ENCODE results near the gene STXBP2. TPM values are rescaled to one million over a fixed set of nuclear protein-coding genes. Genes with fewer than 3 reads are reported as not detected.
A peak's percentile ranks its signal among the peaks of the same experiment; 100 is the strongest.

The STXBP2 gene
- total and polyA plus RNA-seq, 9 donors: 1.6 to 12.4 (median 5.1) TPM

- Histone ChIP-seq H3K27ac (ENCODE audit: low read length) (no peak within 1 kb of the TSS), H3K9me3 (replicated peaks; ENCODE audit: control insufficient read depth, low read depth, low read length) (peaks cover under 1% of the 10 kb centered on the region), H3K27me3 (ENCODE audit: control insufficient read depth, insufficient read depth, low read length) (peaks cover 22% of the 10 kb centered on the region), H3K4me1 (ENCODE audit: control insufficient read depth, insufficient read depth, low read length) (peaks cover 18% of the 10 kb centered on the region), H3K36me3 (ENCODE audit: control insufficient read depth, insufficient read depth, low read length) (no peaks in the 10 kb centered on the region), H3K4me3 (ENCODE audit: low read length) (no peak within 1 kb of the TSS)
- 58% methylated on average over 8 of the region's 9 CpGs for WGBS (ENCODE audit: insufficient coverage)
- DNase-seq: no peak
These were observed 31.9 kb downstream of the STXBP2 start, which contains the start of gene RETN for GRCh38 chr19:7668842-7669241. RETN (plus strand) TSS chr19:7669049; CDS start chr19:7669327, 278 bp downstream.

DNA sequence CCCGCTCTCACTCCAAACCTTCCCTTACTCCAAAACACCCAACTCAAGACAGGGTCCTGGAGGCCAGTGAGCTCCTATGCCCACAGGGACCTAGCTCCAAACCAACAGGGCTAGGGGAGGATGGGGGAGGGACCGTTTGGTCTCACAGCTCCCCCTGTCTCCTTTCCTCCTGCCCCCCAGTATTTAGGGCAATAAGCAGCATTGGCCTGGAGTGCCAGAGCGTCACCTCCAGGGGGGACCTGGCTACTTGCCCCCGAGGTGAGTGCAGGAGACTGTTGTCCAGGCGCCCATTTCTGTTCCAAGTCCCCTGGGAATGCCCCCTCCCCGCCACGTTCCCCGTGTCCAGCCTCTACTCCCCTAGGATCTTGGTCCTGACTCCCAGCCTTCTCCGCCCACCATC, 32.7 kb downstream of the STXBP2 start:
- Histone ChIP-seq H3K4me3 (ENCODE audit: low read length) (no peak overlapping the region), H3K27ac (ENCODE audit: low read length) (no peak overlapping the region), H3K9me3 (replicated peaks; ENCODE audit: control insufficient read depth, low read depth, low read length) (peaks cover 3% of the 10 kb centered on the region), H3K36me3 (ENCODE audit: control insufficient read depth, insufficient read depth, low read length) (no peaks in the 10 kb centered on the region), H3K27me3 (ENCODE audit: control insufficient read depth, insufficient read depth, low read length) (peaks cover 22% of the 10 kb centered on the region), H3K4me1 (ENCODE audit: control insufficient read depth, insufficient read depth, low read length) (peaks cover 12% of the 10 kb centered on the region)
- no peak for DNase-seq
- WGBS (ENCODE audit: insufficient coverage): 24% methylated on average over 8 of the region's 9 CpGs

- 1% methylated on average over 38 of the region's 43 CpGs for WGBS (ENCODE audit: insufficient coverage)
- Histone ChIP-seq H3K9me3 (replicated peaks; ENCODE audit: control insufficient read depth, low read depth, low read length) (peaks cover 3% of the 10 kb centered on the region), H3K4me3 (ENCODE audit: low read length) (peak overlapping the region; percentile 24), H3K27ac (ENCODE audit: low read length) (no peak overlapping the region), H3K36me3 (ENCODE audit: control insufficient read depth, insufficient read depth, low read length) (no peaks in the 10 kb centered on the region), H3K27me3 (ENCODE audit: control insufficient read depth, insufficient read depth, low read length) (peaks cover 22% of the 10 kb centered on the region), H3K4me1 (ENCODE audit: control insufficient read depth, insufficient read depth, low read length) (peaks cover 6% of the 10 kb centered on the region)
- peak; percentile 35 for DNase-seq
These were observed 33.4 kb downstream of the STXBP2 start for GRCh38 chr19:7670150-7670783.

- 21% methylated on average over 6 of the region's 9 CpGs for WGBS (ENCODE audit: insufficient coverage)
- Histone ChIP-seq H3K27me3 (ENCODE audit: control insufficient read depth, insufficient read depth, low read length) (peaks cover 22% of the 10 kb centered on the region), H3K9me3 (replicated peaks; ENCODE audit: control insufficient read depth, low read depth, low read length) (peaks cover 3% of the 10 kb centered on the region), H3K4me3 (ENCODE audit: low read length) (no peak overlapping the region), H3K4me1 (ENCODE audit: control insufficient read depth, insufficient read depth, low read length) (peaks cover 4% of the 10 kb centered on the region), H3K36me3 (ENCODE audit: control insufficient read depth, insufficient read depth, low read length) (no peaks in the 10 kb centered on the region), H3K27ac (ENCODE audit: low read length) (no peak overlapping the region)
- DNase-seq: no peak
These were observed 33.9 kb downstream of the STXBP2 start for GRCh38 chr19:7670790-7671189.

GRCh38 chr19:7672522-7672921, 35.6 kb downstream of the STXBP2 start:
- DNase-seq: no peak
- H3K4me1 ChIP-seq (ENCODE audit: control insufficient read depth, insufficient read depth, low read length): peaks cover 4% of the 10 kb centered on the region
- H3K9me3 ChIP-seq (replicated peaks; ENCODE audit: control insufficient read depth, low read depth, low read length): peaks cover 3% of the 10 kb centered on the region
- H3K27me3 ChIP-seq (ENCODE audit: control insufficient read depth, insufficient read depth, low read length): peaks cover 30% of the 10 kb centered on the region
- H3K36me3 ChIP-seq (ENCODE audit: control insufficient read depth, insufficient read depth, low read length): no peaks in the 10 kb centered on the region
- 39% methylated on average over 8 of the region's 9 CpGs for WGBS (ENCODE audit: insufficient coverage)
- no peak overlapping the region for H3K27ac ChIP-seq (ENCODE audit: low read length)
- no peak overlapping the region for H3K4me3 ChIP-seq (ENCODE audit: low read length)

DNA sequence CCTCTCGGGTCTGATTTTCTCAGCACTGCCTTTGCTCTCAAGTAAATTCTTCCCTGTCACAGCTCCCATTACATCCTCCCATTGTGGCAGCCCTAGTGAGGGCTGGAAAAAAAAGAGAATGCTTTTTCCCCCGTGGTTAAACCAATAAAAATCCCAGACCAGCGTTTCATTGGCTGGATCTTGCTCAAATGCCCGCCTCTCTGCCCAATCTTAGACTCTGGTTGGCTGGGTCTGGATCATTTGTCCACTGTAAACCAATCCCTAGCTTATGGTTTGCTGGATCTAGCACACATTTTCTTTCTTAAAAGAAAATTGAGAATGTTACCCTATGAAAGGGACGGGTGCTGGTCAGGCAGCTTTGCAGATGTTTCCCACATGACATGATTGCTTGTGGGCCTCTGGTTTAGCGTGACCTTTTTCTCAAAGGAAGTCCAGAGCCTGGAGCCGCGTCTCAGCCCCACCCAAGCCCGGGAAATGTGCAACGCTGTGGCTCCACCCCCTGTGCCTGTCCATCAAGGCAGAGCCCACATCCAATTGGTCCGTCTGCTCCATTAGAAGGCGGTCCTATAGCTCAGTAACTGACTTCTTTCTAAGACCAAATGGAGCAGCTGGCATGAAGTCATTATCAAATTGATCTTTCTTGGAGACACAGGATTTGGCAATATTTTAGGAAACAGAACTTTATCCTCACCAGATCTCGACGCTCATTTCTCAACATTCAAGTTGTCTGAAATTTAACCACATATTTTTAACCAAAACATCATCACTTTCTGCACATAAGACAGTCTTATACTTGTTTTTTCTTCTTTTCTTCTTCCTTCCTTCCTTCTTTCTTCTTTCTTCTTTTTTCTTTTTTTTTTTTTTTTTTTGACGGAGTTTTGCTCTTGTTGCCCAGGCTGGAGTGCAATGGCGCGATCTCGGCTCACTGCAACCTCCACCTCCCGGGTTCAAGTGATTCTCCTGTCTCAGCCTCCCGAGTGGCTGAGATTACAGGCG, 37.4 kb downstream of the STXBP2 start:
- DNase-seq: peak; percentile 70
- H3K27me3 ChIP-seq (ENCODE audit: control insufficient read depth, insufficient read depth, low read length): peaks cover 28% of the 10 kb centered on the region
- no peak overlapping the region for H3K27ac ChIP-seq (ENCODE audit: low read length)

DNA sequence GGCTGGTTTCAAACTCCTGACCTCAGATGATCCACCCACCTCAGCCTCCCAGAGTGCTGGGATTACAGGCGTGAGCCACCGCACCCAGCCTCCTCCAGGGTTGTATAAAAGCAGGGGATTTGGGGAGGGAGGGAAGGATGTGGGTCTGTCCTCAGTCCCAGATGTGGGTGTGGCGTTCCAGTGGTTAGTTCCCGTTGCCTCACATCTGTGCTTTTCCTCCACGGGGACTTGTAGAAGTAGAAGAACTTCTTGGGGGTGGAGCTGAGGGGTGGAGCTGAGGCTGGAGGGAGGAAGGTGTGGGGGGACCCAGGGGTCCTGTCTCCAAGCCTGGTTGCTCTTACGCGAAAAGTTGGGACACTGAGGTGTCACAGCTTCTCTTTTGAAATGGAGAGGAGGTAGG, 39.5 kb downstream of the STXBP2 start:
- Histone ChIP-seq H3K36me3 (ENCODE audit: control insufficient read depth, insufficient read depth, low read length) (no peaks in the 10 kb centered on the region), H3K9me3 (replicated peaks; ENCODE audit: control insufficient read depth, low read depth, low read length) (peaks cover 3% of the 10 kb centered on the region), H3K4me1 (ENCODE audit: control insufficient read depth, insufficient read depth, low read length) (peaks cover 5% of the 10 kb centered on the region), H3K27ac (ENCODE audit: low read length) (no peak overlapping the region), H3K4me3 (ENCODE audit: low read length) (no peak overlapping the region), H3K27me3 (ENCODE audit: control insufficient read depth, insufficient read depth, low read length) (peaks cover 15% of the 10 kb centered on the region)
- no peak for DNase-seq
- WGBS (ENCODE audit: insufficient coverage): 24% methylated on average over 3 of the region's 7 CpGs

More for the DNA sequence above, 37.4 kb downstream of the STXBP2 start:
- 37% methylated on average over 10 of the region's 21 CpGs for WGBS (ENCODE audit: insufficient coverage)
- Histone ChIP-seq H3K9me3 (replicated peaks; ENCODE audit: control insufficient read depth, low read depth, low read length) (peaks cover 3% of the 10 kb centered on the region), H3K36me3 (ENCODE audit: control insufficient read depth, insufficient read depth, low read length) (no peaks in the 10 kb centered on the region), H3K4me1 (ENCODE audit: control insufficient read depth, insufficient read depth, low read length) (peaks cover 4% of the 10 kb centered on the region), H3K4me3 (ENCODE audit: low read length) (no peak overlapping the region)

GRCh38 chr19:7676854-7677253, 39.9 kb downstream of the STXBP2 start, which contains the start of gene MCEMP1:
MCEMP1 (plus strand) TSS chr19:7677090; CDS start chr19:7677121, 31 bp downstream.
- WGBS (ENCODE audit: insufficient coverage): 38% methylated on average over 8 of the region's 10 CpGs
- H3K4me1 ChIP-seq (ENCODE audit: control insufficient read depth, insufficient read depth, low read length): peaks cover 10% of the 10 kb centered on the region
- peaks cover 3% of the 10 kb centered on the region for H3K9me3 ChIP-seq (replicated peaks; ENCODE audit: control insufficient read depth, low read depth, low read length)
- DNase-seq: no peak
- no peak within 1 kb of the TSS for H3K4me3 ChIP-seq (ENCODE audit: low read length)
- peaks cover 12% of the 10 kb centered on the region for H3K27me3 ChIP-seq (ENCODE audit: control insufficient read depth, insufficient read depth, low read length)
- no peak within 1 kb of the TSS for H3K27ac ChIP-seq (ENCODE audit: low read length)
- no peaks in the 10 kb centered on the region for H3K36me3 ChIP-seq (ENCODE audit: control insufficient read depth, insufficient read depth, low read length)

DNA sequence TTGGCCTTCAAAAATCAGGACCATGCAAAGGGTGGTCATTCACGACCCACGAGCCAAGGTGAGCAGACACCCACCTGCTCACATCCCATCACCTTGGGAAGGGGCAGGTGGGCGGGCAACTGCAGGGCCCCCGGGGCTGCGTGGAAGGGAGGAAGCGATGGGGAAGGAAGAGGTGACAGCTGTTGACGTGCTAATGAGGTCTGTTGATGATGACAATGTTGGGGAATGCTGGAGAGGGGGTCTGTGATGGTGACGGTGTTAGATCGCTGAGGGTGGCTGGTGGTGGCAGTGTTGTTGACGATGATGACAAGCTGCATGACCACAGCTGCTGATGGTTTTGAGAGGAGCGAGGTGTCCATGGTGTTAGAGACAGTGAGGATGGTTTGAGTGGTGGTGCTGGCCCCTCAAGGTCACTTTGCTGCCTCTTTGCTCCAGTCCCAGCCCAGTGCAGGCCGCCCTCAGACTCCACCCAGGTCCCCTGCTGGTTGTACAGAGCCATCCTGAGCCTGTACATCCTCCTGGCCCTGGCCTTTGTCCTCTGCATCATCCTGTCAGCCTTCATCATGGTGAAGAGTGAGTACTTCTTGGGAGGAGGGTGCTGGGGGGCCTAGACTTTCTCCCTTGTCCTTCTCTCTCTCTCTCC, 40.9 kb downstream of the STXBP2 start:
- peaks cover 12% of the 10 kb centered on the region for H3K4me1 ChIP-seq (ENCODE audit: control insufficient read depth, insufficient read depth, low read length)
- H3K4me3 ChIP-seq (ENCODE audit: low read length): no peak overlapping the region
- no peak for DNase-seq
- 40% methylated on average over 10 of the region's 12 CpGs for WGBS (ENCODE audit: insufficient coverage)
- H3K9me3 ChIP-seq (replicated peaks; ENCODE audit: control insufficient read depth, low read depth, low read length): peaks cover 3% of the 10 kb centered on the region
- H3K27me3 ChIP-seq (ENCODE audit: control insufficient read depth, insufficient read depth, low read length): peaks cover 11% of the 10 kb centered on the region
- no peak overlapping the region for H3K27ac ChIP-seq (ENCODE audit: low read length)
- peaks cover 5% of the 10 kb centered on the region for H3K36me3 ChIP-seq (ENCODE audit: control insufficient read depth, insufficient read depth, low read length)

All from muscle of leg (tissue), 11 donors.